ENCODE data around the gene LPAR2. TPM values are rescaled to one million over a fixed set of nuclear protein-coding genes. Genes with fewer than 3 reads are reported as not detected.

LPAR2 gene
- polyA plus RNA-seq, 1 of the 3 experiments (the other 2 are of a cell fraction) = 4.5 TPM

GRCh38 chr19:19588546-19588945, 39.5 kb downstream of the LPAR2 start:
- H3K4me3 ChIP-seq (ENCODE audit: low read depth in 2 of 2, low read length in 1 of 2) = no peak overlapping the region
- H3F3A ChIP-seq (replicated peaks; ENCODE audit: insufficient read depth) = peaks cover 13% of the 10 kb centered on the region
- no peak overlapping the region for H3K4me2 ChIP-seq
- DNase-seq = no peak
- ChIA-PET CTCF (interaction anchor here (1.3 to 1.5 kb wide), 2 partner anchors 10 to 55 kb away, joined by 3 read pairs; partner anchors contain the start of gene GMIP), POLR2A (no interaction called here)
- H4K20me1 ChIP-seq (ENCODE audit: insufficient read depth) = no peaks in the 10 kb centered on the region
- H2AFZ ChIP-seq (ENCODE audit: low read depth) = no peak overlapping the region
- H3K9me2 ChIP-seq = no peaks in the 10 kb centered on the region
- H3K9ac ChIP-seq = no peak overlapping the region
- WGBS (ENCODE audit: low lambda C conversion rate) = 75% methylated on average over 1 of the region's 2 CpGs
- no peaks in the 10 kb centered on the region for H3K79me2 ChIP-seq (ENCODE audit: insufficient read depth)
- no peaks in the 10 kb centered on the region for H3K9me3 ChIP-seq
- no peaks in the 10 kb centered on the region for H3K27me3 ChIP-seq (ENCODE audit: insufficient read depth)
- no peak overlapping the region for H3K27ac ChIP-seq (ENCODE audit: low read depth in 2 of 2, low read length in 1 of 2)
- H3K4me1 ChIP-seq (ENCODE audit: control insufficient read depth in 1 of 2, insufficient read depth in 2 of 2, low read depth in 1 of 2, low read length in 1 of 2) = peaks cover 9 to 14% of the 10 kb centered on the region in 2 experiments; a peak in 3 of 4 replicates
- TF ChIP-seq TAF1 (IDR thresholded peaks at IDR 0.05; ENCODE audit: borderline replicate concordance, low read depth, low read length) (no peak), ZBTB33 (IDR thresholded peaks at IDR 0.05; ENCODE audit: borderline replicate concordance, low read depth) (no peak), POLR2AphosphoS5 (IDR thresholded peaks at IDR 0.05; ENCODE audit: low read depth, low read length) (no peak), FOSL2 (IDR thresholded peaks at IDR 0.05; ENCODE audit: borderline replicate concordance, low read depth) (no peak), FOXJ3 (CRISPR knock-in tag; IDR thresholded peaks at IDR 0.05) (no peak), MXI1 (IDR thresholded peaks at IDR 0.05; ENCODE audit: low read depth, low read length) (no peak), TEAD4 (IDR thresholded peaks at IDR 0.05; ENCODE audit: borderline replicate concordance, insufficient read depth) (no peak), IRF3 (IDR thresholded peaks at IDR 0.05; ENCODE audit: low read depth, low read length) (no peak)
- H3K36me3 ChIP-seq (replicated peaks in 1 of 2; ENCODE audit: control insufficient read depth in 1 of 2, insufficient read depth in 2 of 2, low read length in 1 of 2) = no peaks in the 10 kb centered on the region

- no peak for TF ChIP-seq CHD2 (IDR thresholded peaks at IDR 0.05; ENCODE audit: low read length, partially characterized antibody)
- TF ChIP-seq YY1 (IDR thresholded peaks at IDR 0.05; ENCODE audit: low read depth) = no peak
- TF ChIP-seq TCF12 (IDR thresholded peaks at IDR 0.05) = no peak
- no peak for TF ChIP-seq USF2 (IDR thresholded peaks at IDR 0.05; ENCODE audit: borderline replicate concordance, low read depth, low read length)
- no peak for TF ChIP-seq TAF1 (IDR thresholded peaks at IDR 0.05; ENCODE audit: borderline replicate concordance, low read depth, low read length)
- no peak for TF ChIP-seq TEAD4 (IDR thresholded peaks at IDR 0.05; ENCODE audit: borderline replicate concordance, insufficient read depth)
- TF ChIP-seq IRF3 (IDR thresholded peaks at IDR 0.05; ENCODE audit: low read depth, low read length) = no peak
- TF ChIP-seq RAD21 (IDR thresholded peaks at IDR 0.05; ENCODE audit: low read length) = no peak
- TF ChIP-seq EZH2phosphoT487 (IDR thresholded peaks at IDR 0.05; ENCODE audit: borderline replicate concordance, low read depth) = no peak
- no peak for DNase-seq
- Histone ChIP-seq H3K79me2 (ENCODE audit: insufficient read depth) (no peaks in the 10 kb centered on the region), H3K9me2 (no peaks in the 10 kb centered on the region), H4K20me1 (ENCODE audit: insufficient read depth) (no peaks in the 10 kb centered on the region), H3K4me3 (ENCODE audit: low read depth in 2 of 2, low read length in 1 of 2) (no peak overlapping the region), H3K27me3 (ENCODE audit: insufficient read depth) (no peaks in the 10 kb centered on the region), H3K27ac (ENCODE audit: low read depth in 2 of 2, low read length in 1 of 2) (no peak overlapping the region), H3K9me3 (no peaks in the 10 kb centered on the region), H3K4me2 (no peak overlapping the region), H3K9ac (no peak overlapping the region), H3K4me1 (ENCODE audit: control insufficient read depth in 1 of 2, insufficient read depth in 2 of 2, low read depth in 1 of 2, low read length in 1 of 2) (peaks cover 9 to 14% of the 10 kb centered on the region in 2 experiments; a peak in 3 of 4 replicates), H3F3A (replicated peaks; ENCODE audit: insufficient read depth) (peaks cover 13% of the 10 kb centered on the region), H3K36me3 (replicated peaks in 1 of 2; ENCODE audit: control insufficient read depth in 1 of 2, insufficient read depth in 2 of 2, low read length in 1 of 2) (no peaks in the 10 kb centered on the region), H2AFZ (ENCODE audit: low read depth) (no peak overlapping the region)
- WGBS (ENCODE audit: low lambda C conversion rate) = 89% methylated on average over 5 of the region's 5 CpGs
- ChIA-PET CTCF (interaction anchor here (1.3 to 1.7 kb wide), 2 partner anchors 10 to 35 kb away, joined by 3 to 5 read pairs; no protein-coding TSS in a partner anchor), POLR2A (no interaction called here)
Measured at GRCh38 chr19:19587771-19588170, 40.2 kb downstream of the LPAR2 start.
